GM23338 (cell line): ENCODE measurements around the gene PIPOX.

Source experiments
- CREB1 ChIP-seq: fragments of 250-450 bp; sonication (Bioruptor Pico); IDR thresholded peaks from 2 replicates; pipeline ENCODE4 v1.5.0; 2020; ENCODE audit warnings: low read depth, mild to moderate bottlenecking, moderate library complexity
- CTCF ChIP-seq, 2 experiments: fragments of 200-600 bp in 1 of 2; sonication (generic) in 1 of 2; conservative IDR thresholded peaks; 2 replicates each; pipeline versions ENCODE4 v1.5.1 to v1.6.1; 2016 to 2017; ENCODE audit warnings: antibody characterized with exemption in 2 of 2, low read depth in 2 of 2, mild to moderate bottlenecking in 2 of 2, moderate library complexity in 1 of 2
- EZH2 ChIP-seq: fragments of 200-600 bp; sonication (generic); IDR thresholded peaks from one replicate; pipeline ENCODE4 v1.8.0; 2017; ENCODE audit warnings: antibody characterized with exemption, mild to moderate bottlenecking, low read depth; ENCODE audit not compliant: unreplicated experiment
- EZH2phosphoT487 ChIP-seq: fragments of 200-600 bp; sonication (generic); IDR thresholded peaks from one replicate; pipeline ENCODE4 v1.8.1; 2018; ENCODE audit warnings: antibody characterized with exemption; ENCODE audit not compliant: unreplicated experiment
- JUNB ChIP-seq: IDR thresholded peaks from one replicate; pipeline ENCODE4 v1.6.1; 2016; ENCODE audit warnings: antibody characterized with exemption; ENCODE audit not compliant: unreplicated experiment
- POLR2AphosphoS5 ChIP-seq: IDR thresholded peaks from 2 replicates; pipeline ENCODE4 v1.6.1; 2016; ENCODE audit warnings: antibody characterized with exemption, low read depth
- REST ChIP-seq: IDR thresholded peaks from one replicate; pipeline ENCODE4 v1.6.1; 2018; ENCODE audit warnings: antibody characterized with exemption; ENCODE audit not compliant: unreplicated experiment
- STAT1 ChIP-seq: IDR thresholded peaks from one replicate; pipeline ENCODE4 v1.6.1; 2016; ENCODE audit warnings: antibody characterized with exemption; ENCODE audit not compliant: unreplicated experiment
- ZNF114 ChIP-seq: fragments of 250-450 bp; sonication (Bioruptor Pico); IDR thresholded peaks from 2 replicates; pipeline ENCODE4 v1.5.0; 2020; ENCODE audit warnings: mild to moderate bottlenecking, moderate library complexity
- ZNF331 ChIP-seq: fragments of 250-450 bp; sonication (Bioruptor Pico); IDR thresholded peaks from 2 replicates; pipeline ENCODE4 v1.5.0; 2020; ENCODE audit warnings: low read depth, mild to moderate bottlenecking, moderate library complexity
- TF ChIP-seq, protein P1 (sequence below): fragments of 250-450 bp; sonication (Bioruptor Pico); IDR thresholded peaks from 2 replicates; pipeline ENCODE4 v1.5.0; 2020; ENCODE audit warnings: mild to moderate bottlenecking, moderate library complexity
- TF ChIP-seq, protein P2 (sequence below): IDR thresholded peaks from 2 replicates; pipeline ENCODE4 v1.6.1; 2016; ENCODE audit warnings: antibody characterized with exemption

DNA sequence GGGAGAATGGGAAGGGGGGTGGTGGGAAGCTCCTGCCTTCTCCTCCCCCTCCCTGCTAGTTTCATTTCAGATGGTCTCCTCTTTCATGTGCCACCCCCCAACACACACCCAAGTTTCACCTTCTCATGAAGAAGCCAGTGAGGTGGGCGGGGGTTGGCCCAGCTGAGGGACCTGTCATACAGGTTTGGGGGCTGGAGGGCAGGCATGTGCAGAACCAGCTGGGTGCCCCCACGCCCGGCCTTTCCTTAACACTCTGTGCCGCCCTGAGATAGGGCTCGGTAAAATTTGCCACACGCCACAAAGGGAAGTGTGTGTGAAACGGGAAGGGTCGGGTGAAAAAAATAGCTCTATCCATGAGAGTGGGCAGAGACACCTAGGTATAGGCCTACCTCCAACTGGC is 57.4 kb downstream of the PIPOX start:
- no peak for TF ChIP-seq REST
- TF ChIP-seq EZH2: no peak
- no peak for TF ChIP-seq CTCF (conservative IDR thresholded peaks at IDR 0.05; ENCODE audit: low read depth in 2 of 2)
- no peak for TF ChIP-seq POLR2AphosphoS5
- no peak for TF ChIP-seq JUNB
- no peak for TF ChIP-seq ZNF331
- no peak for TF ChIP-seq EZH2phosphoT487
- TF ChIP-seq, protein P1, sequence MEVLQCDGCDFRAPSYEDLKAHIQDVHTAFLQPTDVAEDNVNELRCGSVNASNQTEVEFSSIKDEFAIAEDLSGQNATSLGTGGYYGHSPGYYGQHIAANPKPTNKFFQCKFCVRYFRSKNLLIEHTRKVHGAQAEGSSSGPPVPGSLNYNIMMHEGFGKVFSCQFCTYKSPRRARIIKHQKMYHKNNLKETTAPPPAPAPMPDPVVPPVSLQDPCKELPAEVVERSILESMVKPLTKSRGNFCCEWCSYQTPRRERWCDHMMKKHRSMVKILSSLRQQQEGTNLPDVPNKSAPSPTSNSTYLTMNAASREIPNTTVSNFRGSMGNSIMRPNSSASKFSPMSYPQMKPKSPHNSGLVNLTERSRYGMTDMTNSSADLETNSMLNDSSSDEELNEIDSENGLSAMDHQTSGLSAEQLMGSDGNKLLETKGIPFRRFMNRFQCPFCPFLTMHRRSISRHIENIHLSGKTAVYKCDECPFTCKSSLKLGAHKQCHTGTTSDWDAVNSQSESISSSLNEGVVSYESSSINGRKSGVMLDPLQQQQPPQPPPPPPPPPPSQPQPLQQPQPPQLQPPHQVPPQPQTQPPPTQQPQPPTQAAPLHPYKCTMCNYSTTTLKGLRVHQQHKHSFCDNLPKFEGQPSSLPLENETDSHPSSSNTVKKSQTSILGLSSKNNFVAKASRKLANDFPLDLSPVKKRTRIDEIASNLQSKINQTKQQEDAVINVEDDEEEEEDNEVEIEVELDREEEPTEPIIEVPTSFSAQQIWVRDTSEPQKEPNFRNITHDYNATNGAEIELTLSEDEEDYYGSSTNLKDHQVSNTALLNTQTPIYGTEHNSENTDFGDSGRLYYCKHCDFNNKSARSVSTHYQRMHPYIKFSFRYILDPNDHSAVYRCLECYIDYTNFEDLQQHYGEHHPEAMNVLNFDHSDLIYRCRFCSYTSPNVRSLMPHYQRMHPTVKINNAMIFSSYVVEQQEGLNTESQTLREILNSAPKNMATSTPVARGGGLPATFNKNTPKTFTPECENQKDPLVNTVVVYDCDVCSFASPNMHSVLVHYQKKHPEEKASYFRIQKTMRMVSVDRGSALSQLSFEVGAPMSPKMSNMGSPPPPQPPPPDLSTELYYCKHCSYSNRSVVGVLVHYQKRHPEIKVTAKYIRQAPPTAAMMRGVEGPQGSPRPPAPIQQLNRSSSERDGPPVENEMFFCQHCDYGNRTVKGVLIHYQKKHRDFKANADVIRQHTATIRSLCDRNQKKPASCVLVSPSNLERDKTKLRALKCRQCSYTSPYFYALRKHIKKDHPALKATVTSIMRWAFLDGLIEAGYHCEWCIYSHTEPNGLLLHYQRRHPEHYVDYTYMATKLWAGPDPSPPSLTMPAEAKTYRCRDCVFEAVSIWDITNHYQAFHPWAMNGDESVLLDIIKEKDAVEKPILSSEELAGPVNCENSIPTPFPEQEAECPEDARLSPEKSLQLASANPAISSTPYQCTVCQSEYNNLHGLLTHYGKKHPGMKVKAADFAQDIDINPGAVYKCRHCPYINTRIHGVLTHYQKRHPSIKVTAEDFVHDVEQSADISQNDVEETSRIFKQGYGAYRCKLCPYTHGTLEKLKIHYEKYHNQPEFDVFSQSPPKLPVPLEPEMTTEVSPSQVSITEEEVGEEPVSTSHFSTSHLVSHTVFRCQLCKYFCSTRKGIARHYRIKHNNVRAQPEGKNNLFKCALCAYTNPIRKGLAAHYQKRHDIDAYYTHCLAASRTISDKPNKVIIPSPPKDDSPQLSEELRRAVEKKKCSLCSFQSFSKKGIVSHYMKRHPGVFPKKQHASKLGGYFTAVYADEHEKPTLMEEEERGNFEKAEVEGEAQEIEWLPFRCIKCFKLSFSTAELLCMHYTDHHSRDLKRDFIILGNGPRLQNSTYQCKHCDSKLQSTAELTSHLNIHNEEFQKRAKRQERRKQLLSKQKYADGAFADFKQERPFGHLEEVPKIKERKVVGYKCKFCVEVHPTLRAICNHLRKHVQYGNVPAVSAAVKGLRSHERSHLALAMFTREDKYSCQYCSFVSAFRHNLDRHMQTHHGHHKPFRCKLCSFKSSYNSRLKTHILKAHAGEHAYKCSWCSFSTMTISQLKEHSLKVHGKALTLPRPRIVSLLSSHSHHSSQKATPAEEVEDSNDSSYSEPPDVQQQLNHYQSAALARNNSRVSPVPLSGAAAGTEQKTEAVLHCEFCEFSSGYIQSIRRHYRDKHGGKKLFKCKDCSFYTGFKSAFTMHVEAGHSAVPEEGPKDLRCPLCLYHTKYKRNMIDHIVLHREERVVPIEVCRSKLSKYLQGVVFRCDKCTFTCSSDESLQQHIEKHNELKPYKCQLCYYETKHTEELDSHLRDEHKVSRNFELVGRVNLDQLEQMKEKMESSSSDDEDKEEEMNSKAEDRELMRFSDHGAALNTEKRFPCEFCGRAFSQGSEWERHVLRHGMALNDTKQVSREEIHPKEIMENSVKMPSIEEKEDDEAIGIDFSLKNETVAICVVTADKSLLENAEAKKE: no peak
- TF ChIP-seq, protein P2, sequence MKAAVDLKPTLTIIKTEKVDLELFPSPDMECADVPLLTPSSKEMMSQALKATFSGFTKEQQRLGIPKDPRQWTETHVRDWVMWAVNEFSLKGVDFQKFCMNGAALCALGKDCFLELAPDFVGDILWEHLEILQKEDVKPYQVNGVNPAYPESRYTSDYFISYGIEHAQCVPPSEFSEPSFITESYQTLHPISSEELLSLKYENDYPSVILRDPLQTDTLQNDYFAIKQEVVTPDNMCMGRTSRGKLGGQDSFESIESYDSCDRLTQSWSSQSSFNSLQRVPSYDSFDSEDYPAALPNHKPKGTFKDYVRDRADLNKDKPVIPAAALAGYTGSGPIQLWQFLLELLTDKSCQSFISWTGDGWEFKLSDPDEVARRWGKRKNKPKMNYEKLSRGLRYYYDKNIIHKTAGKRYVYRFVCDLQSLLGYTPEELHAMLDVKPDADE: no peak
- no peak for TF ChIP-seq CREB1 (CRISPR knock-in tag)
- TF ChIP-seq STAT1: no peak
- TF ChIP-seq ZNF114 (CRISPR knock-in tag): no peak
